BJ (cell line): ENCODE data around the gene SEC24A. TPM values are rescaled to one million over a fixed set of nuclear protein-coding genes. Genes with fewer than 3 reads are reported as not detected.

Experiments used
- CTCF ChIA-PET: fragments of 350-600 bp; formaldehyde crosslinking; extraction: SDS; loops from one replicate; lab custom pipeline; 2021; ENCODE audit warnings: antibody characterized with exemption, inconsistent platforms; lab: Yijun Ruan, JAX
- POLR2A ChIA-PET: fragments of 300-600 bp; sonication (Branson Sonifier 250); formaldehyde crosslinking; extraction: SDS; loops from one replicate; lab custom pipeline; 2021; ENCODE audit warnings: antibody characterized with exemption; lab: Charles Lee
- DNase-seq: peaks from one replicate; pipeline ENCODE4 v3.0.0-alpha.2; 2011; ENCODE audit warnings: low read depth
- H3K27me3 ChIP-seq: 2 replicates; pipeline ENCODE4 v1.6.0; 2011; ENCODE audit warnings: low read length; ENCODE audit not compliant: control insufficient read depth, insufficient read depth
- H3K36me3 ChIP-seq: 2 replicates; pipeline ENCODE4 v1.5.1; 2011; ENCODE audit warnings: low read length; ENCODE audit not compliant: control insufficient read depth, insufficient read depth
- H3K4me3 ChIP-seq: 2 replicates; pipeline ENCODE4 v1.5.1; 2011; ENCODE audit warnings: low read depth, mild to moderate bottlenecking, control low read depth, low read length
- CTCF ChIP-seq: IDR thresholded peaks from 2 replicates; pipeline ENCODE4 v1.5.1; 2011; ENCODE audit warnings: low read depth, mild to moderate bottlenecking, control low read depth, inconsistent platforms, low read length, moderate library complexity; ENCODE audit not compliant: insufficient read depth
- polyA plus RNA-seq: library from polyadenylated mRNA; depleted of rRNA; stranded (reverse); fragments of >200 nt; gene quantifications from 2 replicates; pipeline ENCODE4 v1.2.3, GENCODE V29; 2011

The SEC24A gene
- polyA plus RNA-seq, 1 experiment, result 27.9 TPM

GRCh38 chr5:134735243-134735642 is 86.7 kb downstream of the SEC24A start:
- ChIA-PET POLR2A (no interaction called here), CTCF (interaction anchor here (2.5 kb wide), 1 partner anchor 169 kb away, joined by 10 read pairs; the partner anchor contains the start of gene PCBD2)

GRCh38 chr5:134736173-134736812 is 87.7 kb downstream of the SEC24A start:
- Histone ChIP-seq H3K4me3 (no peak overlapping the region), H3K36me3 (no peaks in the 10 kb centered on the region), H3K27me3 (no peaks in the 10 kb centered on the region)
- CTCF ChIA-PET, result interaction anchor here (2.5 kb wide), 1 partner anchor 168 kb away, joined by 10 read pairs; the partner anchor contains the start of gene PCBD2
- POLR2A ChIA-PET, result no interaction called here
- no peak for DNase-seq
- TF ChIP-seq CTCF, result no peak

More at GRCh38 chr5:134735243-134735642, 86.7 kb downstream of the SEC24A start:
- DNase-seq, result no peak
- Histone ChIP-seq H3K36me3 (no peaks in the 10 kb centered on the region), H3K27me3 (no peaks in the 10 kb centered on the region), H3K4me3 (no peak overlapping the region)
- no peak for TF ChIP-seq CTCF

GRCh38 chr5:134738133-134738962 is 89.8 kb downstream of the SEC24A start, which contains the start of gene CAMLG:
Gene CAMLG, plus strand, starts transcription at chr5:134738548. Its CDS starts 73 bp downstream, at chr5:134738621.
- DNase-seq, result peak; percentile 85
- ChIA-PET CTCF (interaction anchor here (0.6 to 3.9 kb wide), 12 partner anchors 11 to 173 kb away, joined by 3 to 29 read pairs (median 4); partner anchors contain the start of genes DDX46 and PCBD2), POLR2A (interaction anchor here (0.5 to 1.0 kb wide), 4 partner anchors 19 to 107 kb away, joined by 3 to 4 read pairs (median 4); partner anchors contain the start of gene C5orf24)
- peak within 1 kb of the TSS; percentile 76 for H3K4me3 ChIP-seq
- no peaks in the 10 kb centered on the region for H3K27me3 ChIP-seq
- TF ChIP-seq CTCF, result peak; percentile 67
- no peaks in the 10 kb centered on the region for H3K36me3 ChIP-seq

GRCh38 chr5:134738963-134739661 is 90.5 kb downstream of the SEC24A start:
- no peak for DNase-seq
- peak overlapping the region; percentile 76 for H3K4me3 ChIP-seq
- H3K36me3 ChIP-seq, result peaks cover 2% of the 10 kb centered on the region; the same call in 1 of the 2 replicates
- POLR2A ChIA-PET, result interaction anchor here (0.5 to 1.0 kb wide), 3 partner anchors 18 to 107 kb away, joined by 3 to 4 read pairs (median 3); partner anchors contain the start of gene C5orf24
- CTCF ChIA-PET, result interaction anchor here (0.6 to 3.9 kb wide), 10 partner anchors 7 to 436 kb away, joined by 3 to 29 read pairs (median 3); partner anchors contain the start of genes DDX46 and PCBD2
- H3K27me3 ChIP-seq, result no peaks in the 10 kb centered on the region
- 0 out of 2 replicates have a peak, but pooled peaks have one; percentile 1 for TF ChIP-seq CTCF
